ENCODE measurements around the gene PCNX2. TPM values are rescaled to one million over a fixed set of nuclear protein-coding genes. Genes with fewer than 3 reads are reported as not detected.

The PCNX2 gene
- total and polyA plus RNA-seq, 2 experiments from 2014 or later: 3.9 to 11.0 TPM

GRCh38 chr1:233333086-233333485 is 37.6 kb upstream of the PCNX2 start:
- DNase-seq (ENCODE audit: low spot score): no peak
- H3K27me3 ChIP-seq: peaks cover 4% of the 10 kb centered on the region
- 90% methylated on average over 1 of the region's 1 CpG for WGBS (ENCODE audit: low lambda C conversion rate, missing lambda C conversion rate)
- H2AFZ ChIP-seq: no peak overlapping the region
- no peak overlapping the region for H3K4me2 ChIP-seq
- H3K9me3 ChIP-seq (ENCODE audit: low read depth): no peaks in the 10 kb centered on the region
- H3K4me1 ChIP-seq (ENCODE audit: insufficient read depth): peaks cover 4% of the 10 kb centered on the region
- H4K20me1 ChIP-seq (ENCODE audit: insufficient read depth, poor library complexity, severe bottlenecking): peaks cover 4% of the 10 kb centered on the region
- H3K79me2 ChIP-seq: peaks cover 59% of the 10 kb centered on the region
- no peaks in the 10 kb centered on the region for H3K9me2 ChIP-seq (replicated peaks; ENCODE audit: insufficient read depth)
- no peak overlapping the region for H3K27ac ChIP-seq
- no peak for TF ChIP-seq CTCF (IDR thresholded peaks at IDR 0.05; ENCODE audit: poor library complexity)
- no peak overlapping the region for H3K4me3 ChIP-seq
- H3K36me3 ChIP-seq (replicated peaks; ENCODE audit: insufficient read depth, low read depth): no peaks in the 10 kb centered on the region

- TF ChIP-seq EZH2 (IDR thresholded peaks at IDR 0.05; ENCODE audit: borderline replicate concordance): no peak
- TF ChIP-seq CTCF (IDR thresholded peaks at IDR 0.05; ENCODE audit: poor library complexity): no peak
- TF ChIP-seq EZH2phosphoT487 (IDR thresholded peaks at IDR 0.05; ENCODE audit: low read depth, severe bottlenecking, unreplicated experiment): no peak
- H3K4me2 ChIP-seq: no peak overlapping the region
- WGBS (ENCODE audit: low lambda C conversion rate, missing lambda C conversion rate): 84% methylated on average over 8 of the region's 8 CpGs
- peaks cover 4% of the 10 kb centered on the region for H3K4me1 ChIP-seq (ENCODE audit: insufficient read depth)
- DNase-seq (ENCODE audit: low spot score): no peak
- no peak overlapping the region for H3K4me3 ChIP-seq
- no peaks in the 10 kb centered on the region for H3K36me3 ChIP-seq (replicated peaks; ENCODE audit: insufficient read depth, low read depth)
- no peaks in the 10 kb centered on the region for H3K9me3 ChIP-seq (ENCODE audit: low read depth)
- peaks cover 4% of the 10 kb centered on the region for H3K27me3 ChIP-seq
- H2AFZ ChIP-seq: no peak overlapping the region
- H4K20me1 ChIP-seq (ENCODE audit: insufficient read depth, poor library complexity, severe bottlenecking): peaks cover 4% of the 10 kb centered on the region
- no peak overlapping the region for H3K27ac ChIP-seq
- H3K9me2 ChIP-seq (replicated peaks; ENCODE audit: insufficient read depth): no peaks in the 10 kb centered on the region
- H3K79me2 ChIP-seq: peaks cover 47% of the 10 kb centered on the region
Measured at GRCh38 chr1:233331676-233332519, 36.4 kb upstream of the PCNX2 start.

GRCh38 chr1:233328142-233328921 is 32.8 kb upstream of the PCNX2 start:
- H3K9me3 ChIP-seq (ENCODE audit: low read depth): no peaks in the 10 kb centered on the region
- H3K79me2 ChIP-seq: peaks cover 35% of the 10 kb centered on the region
- no peaks in the 10 kb centered on the region for H3K36me3 ChIP-seq (replicated peaks; ENCODE audit: insufficient read depth, low read depth)
- under 1% methylated on average over 47 of the region's 96 CpGs for WGBS (ENCODE audit: low lambda C conversion rate, missing lambda C conversion rate)
- no peaks in the 10 kb centered on the region for H3K9me2 ChIP-seq (replicated peaks; ENCODE audit: insufficient read depth)
- TF ChIP-seq CTCF (IDR thresholded peaks at IDR 0.05; ENCODE audit: poor library complexity): no peak
- no peak for TF ChIP-seq EZH2phosphoT487 (IDR thresholded peaks at IDR 0.05; ENCODE audit: low read depth, severe bottlenecking, unreplicated experiment)
- TF ChIP-seq EZH2 (IDR thresholded peaks at IDR 0.05; ENCODE audit: borderline replicate concordance): no peak
- H3K4me2 ChIP-seq: peak overlapping the region; percentile 99
- peaks cover 4% of the 10 kb centered on the region for H3K4me1 ChIP-seq (ENCODE audit: insufficient read depth)
- H3K27ac ChIP-seq: peak overlapping the region; percentile 81
- peak overlapping the region; percentile 89 for H2AFZ ChIP-seq
- H4K20me1 ChIP-seq (ENCODE audit: insufficient read depth, poor library complexity, severe bottlenecking): peaks cover 4% of the 10 kb centered on the region
- peak; percentile 63 for DNase-seq (ENCODE audit: low spot score)
- H3K4me3 ChIP-seq: peak overlapping the region; percentile 90
- H3K27me3 ChIP-seq: peaks cover 4% of the 10 kb centered on the region

All from hepatocyte (in vitro differentiated cells).